Testis (tissue), 2 donors: ENCODE measurements around the gene PLB1.

Experiments used
- CTCF ChIP-seq, 3 experiments: fragments of 450-650 bp in 2 of 3; fragments of 200-600 bp in 1 of 3; sonication (generic) in 1 of 3; IDR thresholded peaks; one replicate each; pipeline ENCODE4 v1.5.1; 2016 to 2019; ENCODE audit warnings: antibody characterized with exemption in 3 of 3, mild to moderate bottlenecking in 2 of 3, moderate library complexity in 1 of 3
- POLR2A ChIP-seq: fragments of 450-650 bp; IDR thresholded peaks from one replicate; pipeline ENCODE4 v1.6.1; 2017; ENCODE audit warnings: antibody characterized with exemption, mild to moderate bottlenecking, moderate library complexity

DNA sequence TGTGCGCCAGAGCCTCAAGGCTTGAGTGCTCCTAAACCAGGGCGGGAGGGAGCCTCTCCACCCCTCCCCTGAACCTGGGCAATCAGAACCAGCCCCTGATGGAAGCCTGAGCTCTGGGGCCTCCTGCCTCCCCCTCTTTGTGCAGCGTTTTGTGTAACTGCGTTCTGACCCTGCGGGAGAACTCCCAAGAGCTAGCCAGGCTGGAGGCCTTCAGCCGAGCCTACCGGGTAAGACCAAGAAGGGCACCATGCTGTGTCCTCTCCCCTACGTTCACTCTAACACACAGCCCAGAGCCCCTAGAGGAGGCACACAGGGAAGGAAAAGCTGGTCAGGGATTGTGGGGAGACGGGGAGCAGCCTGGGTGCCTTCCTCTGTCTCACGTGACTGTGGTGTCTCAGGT lies 108.0 kb downstream of the PLB1 start:
- TF ChIP-seq CTCF (IDR thresholded peaks at IDR 0.05): no peak
- no peak for TF ChIP-seq POLR2A
